WI38 (cell line): Measurements from ENCODE around the gene TMED8.

ENCODE experiments used
- H3K4me3 ChIP-seq: 2 replicates; pipeline ENCODE4 v1.5.1; 2011; ENCODE audit warnings: low read depth, mild to moderate bottlenecking, control low read depth, low read length
- CTCF ChIP-seq: IDR thresholded peaks from 2 replicates; pipeline ENCODE4 v1.5.1; 2012; ENCODE audit warnings: low read depth, mild to moderate bottlenecking, control low read depth, low read length

The TMED8 gene

GRCh38 chr14:77296155-77296554 is 80.7 kb downstream of the TMED8 start:
- TF ChIP-seq CTCF: no peak
- no peak overlapping the region for H3K4me3 ChIP-seq

- TF ChIP-seq CTCF: no peak
- no peak overlapping the region for H3K4me3 ChIP-seq
Observed at GRCh38 chr14:77290705-77291104, 86.2 kb downstream of the TMED8 start.

GRCh38 chr14:77286576-77286975 is 90.3 kb downstream of the TMED8 start:
- TF ChIP-seq CTCF: no peak
- no peak overlapping the region for H3K4me3 ChIP-seq
